ENCODE results near the gene PAPLN. TPM values are rescaled to one million over a fixed set of nuclear protein-coding genes. Genes with fewer than 3 reads are reported as not detected.

The PAPLN gene
- polyA plus RNA-seq, 1 donor (not counting 4 experiments of a cell fraction or from before 2014, with no cell fraction given) = 8.2 TPM

- dilution Hi-C loops (cut with MboI; ENCODE audit: extremely low pct_ligation_motif_present, low sequenced_read_pairs) = no loop called here
- FAIRE-seq (no peak), DNase-seq (ENCODE audit: low read depth, low spot score) (no peak)
- TF ChIP-seq EZH2 (IDR thresholded peaks at IDR 0.05; ENCODE audit: low read length) = no peak
- TF ChIP-seq, protein P1, sequence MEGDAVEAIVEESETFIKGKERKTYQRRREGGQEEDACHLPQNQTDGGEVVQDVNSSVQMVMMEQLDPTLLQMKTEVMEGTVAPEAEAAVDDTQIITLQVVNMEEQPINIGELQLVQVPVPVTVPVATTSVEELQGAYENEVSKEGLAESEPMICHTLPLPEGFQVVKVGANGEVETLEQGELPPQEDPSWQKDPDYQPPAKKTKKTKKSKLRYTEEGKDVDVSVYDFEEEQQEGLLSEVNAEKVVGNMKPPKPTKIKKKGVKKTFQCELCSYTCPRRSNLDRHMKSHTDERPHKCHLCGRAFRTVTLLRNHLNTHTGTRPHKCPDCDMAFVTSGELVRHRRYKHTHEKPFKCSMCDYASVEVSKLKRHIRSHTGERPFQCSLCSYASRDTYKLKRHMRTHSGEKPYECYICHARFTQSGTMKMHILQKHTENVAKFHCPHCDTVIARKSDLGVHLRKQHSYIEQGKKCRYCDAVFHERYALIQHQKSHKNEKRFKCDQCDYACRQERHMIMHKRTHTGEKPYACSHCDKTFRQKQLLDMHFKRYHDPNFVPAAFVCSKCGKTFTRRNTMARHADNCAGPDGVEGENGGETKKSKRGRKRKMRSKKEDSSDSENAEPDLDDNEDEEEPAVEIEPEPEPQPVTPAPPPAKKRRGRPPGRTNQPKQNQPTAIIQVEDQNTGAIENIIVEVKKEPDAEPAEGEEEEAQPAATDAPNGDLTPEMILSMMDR (optimal IDR thresholded peaks at IDR 0.05 in 1 of 3, IDR thresholded peaks at IDR 0.05 in 1 of 3, conservative IDR thresholded peaks at IDR 0.05 in 1 of 3; ENCODE audit: extremely low read depth in 1 of 3, insufficient read depth in 2 of 3, low read length in 3 of 3) = no peak
- Histone ChIP-seq H3K36me3 (ENCODE audit: control insufficient read depth in 2 of 2, extremely low read depth in 1 of 2, insufficient read depth in 2 of 2, low read length in 2 of 2) (peaks cover 31 to 38% of the 10 kb centered on the region in 2 experiments), H3K27ac (ENCODE audit: control insufficient read depth, insufficient read depth, low read length) (no peak overlapping the region), H3K9ac (ENCODE audit: control insufficient read depth, extremely low read depth, insufficient read depth, low read length) (no peak overlapping the region), H3K9me1 (ENCODE audit: control insufficient read depth, extremely low read depth, insufficient read depth, low read length) (no peaks in the 10 kb centered on the region), H3K9me3 (ENCODE audit: control insufficient read depth, low read depth, low read length) (no peaks in the 10 kb centered on the region), H3K27me3 (ENCODE audit: control insufficient read depth, extremely low read depth, insufficient read depth, low read length) (no peaks in the 10 kb centered on the region), H3K4me2 (ENCODE audit: control insufficient read depth, extremely low read depth, insufficient read depth, low read depth, low read length) (no peak overlapping the region), H2AFZ (ENCODE audit: control insufficient read depth, low read length) (no peak overlapping the region), H4K20me1 (ENCODE audit: control insufficient read depth, extremely low read depth, insufficient read depth, low read length) (no peaks in the 10 kb centered on the region), H3K4me3 (ENCODE audit: control insufficient read depth in 2 of 3, extremely low read depth in 1 of 3, insufficient read depth in 2 of 3, low read depth in 1 of 3, low read length in 3 of 3) (no peak overlapping the region), H3K4me1 (ENCODE audit: control insufficient read depth, extremely low read depth, insufficient read depth, low read length) (no peaks in the 10 kb centered on the region), H3K79me2 (ENCODE audit: control insufficient read depth, insufficient read depth, low read length) (no peaks in the 10 kb centered on the region)
These were observed 28.5 kb upstream of the PAPLN start for GRCh38 chr14:73208846-73209245.

- dilution Hi-C loops (cut with MboI; ENCODE audit: extremely low pct_ligation_motif_present, low sequenced_read_pairs) = no loop called here
- Histone ChIP-seq H3K27me3 (ENCODE audit: control insufficient read depth, extremely low read depth, insufficient read depth, low read length) (no peaks in the 10 kb centered on the region), H3K4me2 (ENCODE audit: control insufficient read depth, extremely low read depth, insufficient read depth, low read depth, low read length) (no peak overlapping the region), H3K9ac (ENCODE audit: control insufficient read depth, extremely low read depth, insufficient read depth, low read length) (no peak overlapping the region), H4K20me1 (ENCODE audit: control insufficient read depth, extremely low read depth, insufficient read depth, low read length) (no peaks in the 10 kb centered on the region), H3K27ac (ENCODE audit: control insufficient read depth, insufficient read depth, low read length) (no peak overlapping the region), H3K4me1 (ENCODE audit: control insufficient read depth, extremely low read depth, insufficient read depth, low read length) (no peaks in the 10 kb centered on the region), H3K4me3 (ENCODE audit: control insufficient read depth in 2 of 3, extremely low read depth in 1 of 3, insufficient read depth in 2 of 3, low read depth in 1 of 3, low read length in 3 of 3) (no peak overlapping the region), H3K36me3 (ENCODE audit: control insufficient read depth in 2 of 2, extremely low read depth in 1 of 2, insufficient read depth in 2 of 2, low read length in 2 of 2) (peaks cover 31 to 36% of the 10 kb centered on the region in 2 experiments), H3K79me2 (ENCODE audit: control insufficient read depth, insufficient read depth, low read length) (no peaks in the 10 kb centered on the region), H3K9me3 (ENCODE audit: control insufficient read depth, low read depth, low read length) (no peaks in the 10 kb centered on the region), H2AFZ (ENCODE audit: control insufficient read depth, low read length) (no peak overlapping the region), H3K9me1 (ENCODE audit: control insufficient read depth, extremely low read depth, insufficient read depth, low read length) (no peaks in the 10 kb centered on the region)
- TF ChIP-seq, protein P1 (optimal IDR thresholded peaks at IDR 0.05 in 1 of 3, IDR thresholded peaks at IDR 0.05 in 1 of 3, conservative IDR thresholded peaks at IDR 0.05 in 1 of 3; ENCODE audit: extremely low read depth in 1 of 3, insufficient read depth in 2 of 3, low read length in 3 of 3) = no peak
- TF ChIP-seq EZH2 (IDR thresholded peaks at IDR 0.05; ENCODE audit: low read length) = no peak
- no peak for DNase-seq (ENCODE audit: low read depth, low spot score)
- FAIRE-seq = no peak
These were observed 27.4 kb upstream of the PAPLN start for GRCh38 chr14:73209953-73210352.
